IMR-90 (cell line): ENCODE data around the gene FBXO4. TPM values are rescaled to one million over a fixed set of nuclear protein-coding genes. Genes with fewer than 3 reads are reported as not detected.

ENCODE experiments used
- ATAC-seq: fragments of 200-7000 bp; cut with Tn5 transposase; 2 replicates; pipeline ENCODE4 v1.9.1; 2020; ENCODE audit warnings: low read depth, mild to moderate bottlenecking, moderate library complexity
- BruUV-seq: library from RNA; stranded (reverse); fragments of 400-500 nt; replicated peaks from 2 replicates; lab custom pipeline; 2021; lab: Mats Ljungman, UMichigan
- CTCF ChIA-PET: fragments of 300-600 bp; formaldehyde crosslinking; extraction: SDS; loops from one replicate; lab custom pipeline; 2021; ENCODE audit warnings: antibody characterized with exemption; lab: Yijun Ruan, JAX
- POLR2A ChIA-PET: fragments of 300-600 bp; sonication (Branson Sonifier 250); formaldehyde crosslinking; loops from one replicate; lab custom pipeline; 2022; ENCODE audit warnings: antibody characterized with exemption; ENCODE audit not compliant: unreplicated experiment; lab: Charles Lee
- DNase-seq: peaks from one replicate; pipeline ENCODE4 v3.0.0; 2013
- H2AFZ ChIP-seq: replicated peaks from 2 replicates; pipeline ENCODE3; 2013; ENCODE audit warnings: low read length, mild to moderate bottlenecking; ENCODE audit not compliant: poor library complexity
- H2AK5ac ChIP-seq: 2 replicates; pipeline ENCODE4 v1.6.1; 2013; ENCODE audit warnings: low read depth, low read length, inconsistent platforms
- H2AK9ac ChIP-seq: replicated peaks from 2 replicates; pipeline ENCODE3; 2013; ENCODE audit warnings: mild to moderate bottlenecking, low read depth, low read length, moderate library complexity; ENCODE audit not compliant: poor library complexity
- H2BK120ac ChIP-seq: 2 replicates; pipeline ENCODE4 v1.6.1; 2013; ENCODE audit warnings: low read depth, low read length, inconsistent platforms
- H2BK15ac ChIP-seq: 3 replicates; pipeline ENCODE4 v1.6.1; 2013; ENCODE audit warnings: low read depth, low read length, inconsistent platforms
- H2BK20ac ChIP-seq: 2 replicates; pipeline ENCODE4 v1.6.1; 2013; ENCODE audit warnings: low read depth, mild to moderate bottlenecking, inconsistent platforms, low read length, moderate library complexity
- H2BK5ac ChIP-seq: 2 replicates; pipeline ENCODE4 v1.6.1; 2013; ENCODE audit warnings: mild to moderate bottlenecking, low read depth, low read length, inconsistent platforms; ENCODE audit not compliant: poor library complexity, severe bottlenecking
- H3K14ac ChIP-seq: replicated peaks from 2 replicates; pipeline ENCODE4 v1.6.1; 2013; ENCODE audit warnings: low read depth, low read length, inconsistent platforms
- H3K18ac ChIP-seq: 2 replicates; pipeline ENCODE4 v1.6.1; 2013; ENCODE audit warnings: low read depth, low read length, control low read depth
- H3K23ac ChIP-seq: 2 replicates; pipeline ENCODE4 v1.6.1; 2013; ENCODE audit warnings: low read depth, low read length, inconsistent platforms
- H3K27ac ChIP-seq: 2 replicates; pipeline ENCODE4 v1.5.1; 2013; ENCODE audit warnings: mild to moderate bottlenecking, control low read depth, low read length; ENCODE audit not compliant: insufficient read depth
- H3K27me3 ChIP-seq: 2 replicates; pipeline ENCODE4 v1.6.1; 2013; ENCODE audit warnings: low read length; ENCODE audit not compliant: control insufficient read depth, insufficient read depth
- H3K36me3 ChIP-seq: 2 replicates; pipeline ENCODE4 v1.6.1; 2013; ENCODE audit warnings: low read length, mixed read lengths; ENCODE audit not compliant: control insufficient read depth, insufficient read depth
- H3K4ac ChIP-seq: 2 replicates; pipeline ENCODE4 v1.6.1; 2013; ENCODE audit warnings: low read depth, low read length, inconsistent platforms
- H3K4me1 ChIP-seq: 2 replicates; pipeline ENCODE4 v1.6.1; 2013; ENCODE audit warnings: low read length, mixed read lengths; ENCODE audit not compliant: control insufficient read depth, insufficient read depth
- H3K4me2 ChIP-seq: 2 replicates; pipeline ENCODE4 v1.6.1; 2013; ENCODE audit warnings: low read depth, mild to moderate bottlenecking, control low read depth, low read length, moderate library complexity
- H3K4me3 ChIP-seq: 2 replicates; pipeline ENCODE4 v1.5.1; 2013; ENCODE audit warnings: low read depth, mild to moderate bottlenecking, control low read depth, low read length, moderate library complexity; ENCODE audit not compliant: insufficient read depth
- H3K56ac ChIP-seq: 2 replicates; pipeline ENCODE4 v1.6.1; 2013; ENCODE audit warnings: low read length, inconsistent platforms; ENCODE audit not compliant: insufficient read depth; ENCODE audit errors: extremely low read depth
- H3K79me1 ChIP-seq, 2 experiments: 2 replicates each; pipeline ENCODE4 v1.6.1; 2013; ENCODE audit warnings: low read length in 2 of 2, inconsistent platforms in 1 of 2, low read depth in 1 of 2
- H3K9ac ChIP-seq: 2 replicates; pipeline ENCODE4 v1.6.1; 2013; ENCODE audit warnings: low read depth, low read length, control low read depth
- H3K9me1 ChIP-seq: 2 replicates; pipeline ENCODE4 v1.6.1; 2013; ENCODE audit warnings: low read length, inconsistent platforms; ENCODE audit not compliant: insufficient read depth
- H3K9me3 ChIP-seq: 2 replicates; pipeline ENCODE4 v1.6.1; 2013; ENCODE audit warnings: low read length; ENCODE audit not compliant: control insufficient read depth, insufficient read depth
- H4K20me1 ChIP-seq: 2 replicates; pipeline ENCODE4 v1.6.1; 2013; ENCODE audit warnings: low read length, inconsistent platforms; ENCODE audit not compliant: insufficient read depth
- H4K5ac ChIP-seq: 2 replicates; pipeline ENCODE4 v1.6.1; 2013; ENCODE audit warnings: mild to moderate bottlenecking, low read depth, low read length, control low read depth
- H4K8ac ChIP-seq, 2 experiments: 2 replicates each; pipeline ENCODE4 v1.6.1; 2013; ENCODE audit warnings: low read depth in 2 of 2, low read length in 2 of 2, control low read depth in 1 of 2, inconsistent platforms in 1 of 2
- H4K91ac ChIP-seq: 2 replicates; pipeline ENCODE4 v1.6.1; 2013; ENCODE audit warnings: low read depth, low read length, inconsistent platforms; ENCODE audit not compliant: insufficient read depth
- CHD1 ChIP-seq: IDR thresholded peaks from 2 replicates; pipeline ENCODE4 v1.6.1; 2012; ENCODE audit warnings: low read depth, low read length, improper control_type of control experiment
- USF2 ChIP-seq: fragments of 150-350 bp; IDR thresholded peaks from 2 replicates; pipeline ENCODE4 v1.6.1; 2017; ENCODE audit warnings: mild to moderate bottlenecking, antibody characterized with exemption, low read length, low read depth
- dilution Hi-C: fragments of 300-500 bp; cut with HindIII; formaldehyde crosslinking; loops from one replicate; pipeline ENCODE4 v1.14.3; 2018; ENCODE audit warnings: low sequenced_read_pairs; ENCODE audit not compliant: unreplicated experiment
- in situ Hi-C: fragments of 300-500 bp; cut with MboI; formaldehyde crosslinking; loops from 3 replicates; pipeline ENCODE4 v1.14.3; 2019; ENCODE audit warnings: low sequenced_read_pairs, inconsistent platforms, mixed read lengths
- intact Hi-C: fragments of 100-400 bp; cut with micrococcal nuclease; formaldehyde crosslinking; loops from 2 replicates; pipeline ENCODE4 v1.10.0; 2022
- polyA plus RNA-seq, 3 experiments: library from polyadenylated mRNA; depleted of rRNA; stranded (reverse); fragments of >200 nt; gene quantifications; 2 replicates each; pipeline ENCODE4 v1.2.3, GENCODE V29; 2012; ENCODE audit warnings: low replicate concordance in 1 of 3
- total RNA-seq: library from RNA; depleted of rRNA; stranded (reverse); fragments of >200 nt; gene quantifications from 2 replicates; pipeline ENCODE4 v1.2.3, GENCODE V29; 2012

FBXO4 gene
- total and polyA plus RNA-seq, 2 of the 4 experiments (the other 2 are of a cell fraction): 3.5 to 4.1 TPM

- H3K4me2 ChIP-seq: no peak overlapping the region
- H4K5ac ChIP-seq: no peak overlapping the region
- H3K9me1 ChIP-seq: no peaks in the 10 kb centered on the region
- H3K23ac ChIP-seq: no peak overlapping the region
- H2BK20ac ChIP-seq: no peak overlapping the region
- dilution Hi-C loops: no loop called here
- ChIA-PET CTCF (no interaction called here), POLR2A (no interaction called here)
- no TSS peak for BruUV-seq
- peaks cover 8% of the 10 kb centered on the region for H3K27me3 ChIP-seq
- no peaks in the 10 kb centered on the region for H3K36me3 ChIP-seq
- no peaks in the 10 kb centered on the region for H3K4me1 ChIP-seq
- no peak overlapping the region for H3K56ac ChIP-seq
- no peak overlapping the region for H2BK15ac ChIP-seq
- no peak overlapping the region for H2AK9ac ChIP-seq
- H3K9ac ChIP-seq: no peak overlapping the region
- TF ChIP-seq USF2 (no peak), CHD1 (no peak)
- H3K4me3 ChIP-seq: no peak overlapping the region
- in situ Hi-C loops: no loop called here
- no peak overlapping the region for H3K18ac ChIP-seq
- no peak overlapping the region for H2AK5ac ChIP-seq
- no peak overlapping the region for H4K8ac ChIP-seq
- H3K9me3 ChIP-seq: no peaks in the 10 kb centered on the region
- no peak overlapping the region for H2BK120ac ChIP-seq
- H3K79me1 ChIP-seq: no peaks in the 10 kb centered on the region
- intact Hi-C loops: no loop called here
- no peak overlapping the region for H4K91ac ChIP-seq
- no peak overlapping the region for H3K27ac ChIP-seq
- DNase-seq (no peak), ATAC-seq (no peak)
- no peak overlapping the region for H2AFZ ChIP-seq
- no peak overlapping the region for H2BK5ac ChIP-seq
- no peak overlapping the region for H3K14ac ChIP-seq
- H4K20me1 ChIP-seq: no peaks in the 10 kb centered on the region
- H3K4ac ChIP-seq: no peak overlapping the region
Measured at GRCh38 chr5:41892031-41892430, 33.0 kb upstream of the FBXO4 start.
